Measurements from ENCODE around the gene LPP. TPM values are rescaled to one million over a fixed set of nuclear protein-coding genes. Genes with fewer than 3 reads are reported as not detected.

LPP gene
- total RNA-seq, 1 experiment from 2014 or later, result 264 TPM

- Mint-ChIP-seq H3K27me3 (ENCODE audit: unreplicated experiment) (no peaks in the 10 kb centered on the region), H3K4me1 (ENCODE audit: low read depth, unreplicated experiment) (peaks cover 68% of the 10 kb centered on the region), H3K9me3 (ENCODE audit: low read depth, unreplicated experiment) (peaks cover 3% of the 10 kb centered on the region), H3K27ac (ENCODE audit: unreplicated experiment) (no peak overlapping the region), H3K4me3 (ENCODE audit: low read depth, unreplicated experiment) (no peak overlapping the region), H3K36me3 (ENCODE audit: insufficient read depth, unreplicated experiment) (peaks cover 25% of the 10 kb centered on the region)
- CTCF ChIA-PET, result no interaction called here
- intact Hi-C loops (cut with micrococcal nuclease; ENCODE audit: unreplicated experiment), result no loop called here
- BruUV-seq (replicated peaks), result no TSS peak
- TF ChIP-seq, protein P1, sequence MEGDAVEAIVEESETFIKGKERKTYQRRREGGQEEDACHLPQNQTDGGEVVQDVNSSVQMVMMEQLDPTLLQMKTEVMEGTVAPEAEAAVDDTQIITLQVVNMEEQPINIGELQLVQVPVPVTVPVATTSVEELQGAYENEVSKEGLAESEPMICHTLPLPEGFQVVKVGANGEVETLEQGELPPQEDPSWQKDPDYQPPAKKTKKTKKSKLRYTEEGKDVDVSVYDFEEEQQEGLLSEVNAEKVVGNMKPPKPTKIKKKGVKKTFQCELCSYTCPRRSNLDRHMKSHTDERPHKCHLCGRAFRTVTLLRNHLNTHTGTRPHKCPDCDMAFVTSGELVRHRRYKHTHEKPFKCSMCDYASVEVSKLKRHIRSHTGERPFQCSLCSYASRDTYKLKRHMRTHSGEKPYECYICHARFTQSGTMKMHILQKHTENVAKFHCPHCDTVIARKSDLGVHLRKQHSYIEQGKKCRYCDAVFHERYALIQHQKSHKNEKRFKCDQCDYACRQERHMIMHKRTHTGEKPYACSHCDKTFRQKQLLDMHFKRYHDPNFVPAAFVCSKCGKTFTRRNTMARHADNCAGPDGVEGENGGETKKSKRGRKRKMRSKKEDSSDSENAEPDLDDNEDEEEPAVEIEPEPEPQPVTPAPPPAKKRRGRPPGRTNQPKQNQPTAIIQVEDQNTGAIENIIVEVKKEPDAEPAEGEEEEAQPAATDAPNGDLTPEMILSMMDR (IDR thresholded peaks at IDR 0.05; ENCODE audit: unreplicated experiment), result no peak
- no peak for DNase-seq
These were observed 26.2 kb downstream of the LPP start for GRCh38 chr3:188180114-188180513.

DNA sequence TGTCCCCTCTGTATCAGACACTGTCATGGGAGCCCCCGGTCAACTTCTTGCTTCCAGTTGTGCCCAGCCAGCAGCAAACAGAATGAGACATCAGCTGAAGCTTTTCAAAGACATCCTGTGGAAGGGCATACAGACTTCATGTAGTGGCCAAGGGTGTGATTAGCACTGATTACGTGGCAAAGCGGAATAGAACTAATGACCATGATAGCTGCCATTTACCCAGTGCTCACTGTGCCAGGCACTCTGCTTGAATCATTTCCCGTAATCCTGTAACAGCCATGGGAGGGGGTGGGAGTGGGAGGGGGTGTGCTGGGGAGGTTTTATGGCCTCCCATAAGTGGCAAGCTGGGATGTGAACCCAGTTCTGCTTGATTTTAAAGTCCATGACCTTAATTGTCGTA, 29.5 kb downstream of the LPP start:
- CTCF ChIA-PET, result no interaction called here
- H3K4me3 Mint-ChIP-seq (ENCODE audit: low read depth, unreplicated experiment), result no peak overlapping the region
- intact Hi-C loops (cut with micrococcal nuclease; ENCODE audit: unreplicated experiment), result no loop called here
- H3K27ac Mint-ChIP-seq (ENCODE audit: unreplicated experiment), result no peak overlapping the region
- peaks cover 6% of the 10 kb centered on the region for H3K36me3 Mint-ChIP-seq (ENCODE audit: insufficient read depth, unreplicated experiment)
- H3K4me1 Mint-ChIP-seq (ENCODE audit: low read depth, unreplicated experiment), result peaks cover 62% of the 10 kb centered on the region
- no peak for DNase-seq
- BruUV-seq (replicated peaks), result no TSS peak
- TF ChIP-seq, protein P1 (IDR thresholded peaks at IDR 0.05; ENCODE audit: unreplicated experiment), result no peak
- H3K9me3 Mint-ChIP-seq (ENCODE audit: low read depth, unreplicated experiment), result no peaks in the 10 kb centered on the region
- H3K27me3 Mint-ChIP-seq (ENCODE audit: unreplicated experiment), result no peaks in the 10 kb centered on the region

- intact Hi-C loops (cut with micrococcal nuclease; ENCODE audit: unreplicated experiment), result no loop called here
- Mint-ChIP-seq H3K27me3 (ENCODE audit: unreplicated experiment) (no peaks in the 10 kb centered on the region), H3K36me3 (ENCODE audit: insufficient read depth, unreplicated experiment) (peaks cover 6% of the 10 kb centered on the region), H3K4me1 (ENCODE audit: low read depth, unreplicated experiment) (peaks cover 55% of the 10 kb centered on the region), H3K4me3 (ENCODE audit: low read depth, unreplicated experiment) (no peak overlapping the region), H3K9me3 (ENCODE audit: low read depth, unreplicated experiment) (no peaks in the 10 kb centered on the region), H3K27ac (ENCODE audit: unreplicated experiment) (peak overlapping the region; percentile 26)
- BruUV-seq (replicated peaks), result no TSS peak
- TF ChIP-seq, protein P1 (IDR thresholded peaks at IDR 0.05; ENCODE audit: unreplicated experiment), result no peak
- CTCF ChIA-PET, result interaction anchor here (0.7 kb wide), 1 partner anchor 13 kb away, joined by 6 read pairs; no protein-coding TSS in a partner anchor
- no peak for DNase-seq
These were observed 30.2 kb downstream of the LPP start for GRCh38 chr3:188184160-188184559.

GRCh38 chr3:188184649-188185048, 30.7 kb downstream of the LPP start:
- Mint-ChIP-seq H3K36me3 (ENCODE audit: insufficient read depth, unreplicated experiment) (peaks cover 6% of the 10 kb centered on the region), H3K9me3 (ENCODE audit: low read depth, unreplicated experiment) (no peaks in the 10 kb centered on the region), H3K27ac (ENCODE audit: unreplicated experiment) (peak overlapping the region; percentile 26), H3K4me1 (ENCODE audit: low read depth, unreplicated experiment) (peaks cover 55% of the 10 kb centered on the region), H3K27me3 (ENCODE audit: unreplicated experiment) (no peaks in the 10 kb centered on the region), H3K4me3 (ENCODE audit: low read depth, unreplicated experiment) (no peak overlapping the region)
- no peak for DNase-seq
- intact Hi-C loops (cut with micrococcal nuclease; ENCODE audit: unreplicated experiment), result no loop called here
- CTCF ChIA-PET, result interaction anchor here (0.7 kb wide), 1 partner anchor 14 kb away, joined by 6 read pairs; no protein-coding TSS in a partner anchor
- TF ChIP-seq, protein P1 (IDR thresholded peaks at IDR 0.05; ENCODE audit: unreplicated experiment), result no peak
- BruUV-seq (replicated peaks), result no TSS peak
